Astrocyte (in vitro differentiated cells and primary cell): Measurements from ENCODE around the gene CRP.

Experiments used
- CTCF ChIP-seq: IDR thresholded peaks from 2 replicates; pipeline ENCODE4 v1.5.1; 2011; ENCODE audit warnings: low read depth, mild to moderate bottlenecking, inconsistent platforms, low read length, moderate library complexity; ENCODE audit not compliant: insufficient read depth
- EZH2 ChIP-seq: IDR thresholded peaks from 2 replicates; pipeline ENCODE4 v1.6.1; 2012; ENCODE audit warnings: mild to moderate bottlenecking, low read length, inconsistent platforms; ENCODE audit not compliant: insufficient read depth

DNA sequence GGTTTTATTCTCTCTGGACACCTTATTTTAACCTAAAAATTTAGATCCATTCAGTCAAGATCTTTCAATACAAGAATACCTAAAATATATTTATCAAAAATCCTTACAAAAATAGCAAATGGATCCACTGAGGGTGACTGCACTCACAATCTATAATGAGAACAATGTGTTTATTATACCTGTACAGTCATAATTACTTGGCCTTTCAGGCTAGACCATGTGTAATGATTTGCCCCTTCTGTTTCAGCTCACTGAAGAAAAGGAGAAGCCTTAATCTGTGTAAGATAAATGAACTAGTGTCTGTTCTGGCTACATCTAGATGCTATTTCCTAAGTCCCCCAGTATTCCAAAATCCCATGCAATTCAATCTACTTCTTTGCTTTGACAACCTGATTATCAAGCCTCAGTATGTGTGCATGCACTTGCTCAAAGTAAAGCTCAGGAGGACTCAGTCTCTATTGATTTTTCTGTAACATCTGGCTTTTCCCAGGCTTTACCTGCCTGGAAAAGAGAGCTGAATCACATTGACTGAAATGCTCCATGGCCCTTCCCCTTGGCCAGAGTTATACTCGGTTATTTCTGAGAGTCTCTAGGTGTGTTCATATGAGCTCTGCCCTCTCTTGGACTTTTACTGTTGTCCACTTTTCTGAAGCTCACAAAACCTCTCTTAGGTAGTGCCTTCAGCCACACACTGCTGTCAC, 27.6 kb downstream of the CRP start:
- TF ChIP-seq CTCF (no peak), EZH2 (no peak)
